ENCODE data around the gene MBTPS1.

Gene MBTPS1

DNA sequence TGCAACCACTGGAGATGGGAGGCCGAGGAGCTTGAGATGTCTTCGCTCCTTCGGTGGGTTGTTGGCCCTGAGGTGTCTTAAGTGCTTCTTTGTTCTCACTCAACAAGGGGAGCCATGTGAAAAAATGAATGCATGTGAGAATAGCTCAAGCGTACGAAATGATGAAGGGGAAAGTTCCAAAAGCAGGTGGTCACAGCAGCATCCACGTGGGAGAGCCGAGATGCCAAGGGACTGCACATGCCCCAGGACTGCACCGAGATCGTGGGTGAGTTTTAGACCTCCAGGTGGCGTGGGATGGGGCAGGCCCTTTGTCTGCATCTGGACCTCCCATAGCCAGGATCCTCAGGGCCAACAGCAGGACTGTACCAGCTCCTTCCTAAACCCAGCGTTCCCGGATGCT, 82.2 kb downstream of the MBTPS1 start:
- DNase-seq (ENCODE audit: low read depth) = no peak

DNA sequence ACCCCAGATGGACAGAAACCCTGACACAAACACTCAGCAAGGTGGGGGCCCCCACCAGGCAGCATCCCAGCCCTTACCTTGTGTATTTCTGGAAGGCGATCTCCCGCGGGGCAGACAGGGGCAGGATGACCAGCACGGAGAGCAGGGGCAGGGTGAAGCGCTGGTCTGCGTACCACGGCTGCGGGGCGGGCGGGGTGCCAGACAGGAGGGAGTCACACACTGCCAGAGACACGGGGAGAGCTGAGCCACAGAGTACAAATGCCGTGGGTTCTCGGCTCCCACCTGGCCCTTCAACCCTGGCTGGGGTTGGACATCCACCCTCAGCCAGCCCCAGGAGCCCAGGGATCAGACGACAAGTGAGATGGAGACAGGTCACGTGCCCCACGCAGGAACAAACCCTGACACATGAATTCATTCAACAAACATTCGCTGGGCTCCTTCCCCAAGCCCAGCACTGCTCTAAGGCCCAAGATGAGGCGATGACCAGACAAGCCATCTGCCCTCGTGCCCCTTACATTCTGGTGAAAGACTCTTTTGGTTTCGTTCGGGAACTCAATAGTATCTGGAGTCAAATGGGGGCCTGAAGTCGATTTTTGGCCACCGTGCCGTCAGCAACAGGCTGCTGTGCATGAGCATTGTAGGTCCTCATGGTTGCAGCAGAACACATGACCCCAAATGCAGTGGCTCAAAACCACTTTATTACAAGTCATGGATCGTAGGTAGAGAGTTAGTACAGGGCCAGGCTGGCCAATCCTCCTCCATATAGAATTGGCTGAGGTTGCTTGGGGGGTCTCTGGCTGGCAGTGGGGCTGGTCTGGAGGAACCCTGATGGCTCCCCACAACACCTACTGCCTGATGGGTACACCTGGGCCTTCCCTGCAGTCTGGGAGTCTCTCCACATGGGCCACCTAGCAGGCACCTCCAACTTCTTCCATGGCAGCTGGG, 83.2 kb downstream of the MBTPS1 start:
- DNase-seq (ENCODE audit: low read depth) = no peak

GRCh38 chr16:84032458-84033178, 84.1 kb downstream of the MBTPS1 start:
- no peak for DNase-seq (ENCODE audit: low read depth)

DNA sequence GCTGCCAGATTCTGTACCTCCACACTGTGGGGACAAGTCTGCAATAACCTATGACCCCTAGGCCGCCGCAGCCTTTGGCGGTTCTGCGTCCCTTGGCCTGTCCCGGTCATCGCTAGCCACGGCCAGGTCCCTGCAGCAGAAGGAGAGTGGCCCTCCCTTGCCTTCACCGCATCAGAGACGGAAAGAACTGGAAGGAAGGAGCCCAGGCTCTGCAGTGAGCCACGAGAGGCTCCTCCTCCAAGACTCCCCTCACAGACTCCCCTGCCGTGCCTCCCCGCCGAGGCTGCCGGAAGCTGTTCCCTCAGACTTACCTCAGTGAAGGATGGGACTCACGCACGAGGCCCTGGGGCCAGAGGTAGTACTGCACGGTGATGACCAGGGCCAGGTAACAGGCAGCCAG, 85.2 kb downstream of the MBTPS1 start:
- no peak for DNase-seq (ENCODE audit: low read depth)

DNA sequence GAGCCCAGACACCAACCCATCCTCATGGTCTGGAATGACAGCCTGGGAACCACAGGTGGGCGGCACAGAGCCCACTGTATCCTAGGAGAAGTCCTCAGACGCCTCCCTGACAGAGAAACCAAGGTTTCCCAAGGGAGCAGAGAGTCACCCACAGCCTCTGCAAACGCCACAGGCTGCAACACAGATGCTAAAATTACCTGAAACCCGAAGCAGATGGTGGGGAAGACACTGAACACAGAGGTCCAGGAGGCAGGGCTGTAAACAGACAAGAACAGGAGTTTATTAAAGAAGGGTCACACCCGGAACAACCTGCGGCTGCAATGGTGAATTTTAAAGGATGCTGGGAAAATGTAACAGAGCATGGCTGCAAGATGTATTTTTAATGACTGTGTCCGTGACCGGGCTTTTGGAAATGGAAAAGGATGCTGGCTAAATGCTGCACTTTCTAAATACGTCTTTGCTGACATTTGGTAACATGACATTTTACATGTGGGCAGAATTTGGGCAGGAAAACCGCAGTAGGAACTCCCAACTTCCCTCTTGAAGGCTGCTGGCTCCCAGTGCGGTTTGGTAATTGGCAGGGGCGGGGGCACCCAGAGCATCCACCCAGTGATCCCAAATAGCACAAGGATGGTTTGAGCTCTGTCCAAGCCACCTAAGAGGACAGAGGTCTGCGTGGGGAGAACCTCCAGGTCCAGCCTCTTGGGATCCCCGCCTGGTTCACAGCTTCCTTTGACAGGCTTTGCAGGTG, 87.3 kb downstream of the MBTPS1 start:
- no peak for DNase-seq (ENCODE audit: low read depth)

- DNase-seq (ENCODE audit: low read depth) = no peak
Observed at GRCh38 chr16:84027625-84028024, 89.1 kb downstream of the MBTPS1 start.

DNA sequence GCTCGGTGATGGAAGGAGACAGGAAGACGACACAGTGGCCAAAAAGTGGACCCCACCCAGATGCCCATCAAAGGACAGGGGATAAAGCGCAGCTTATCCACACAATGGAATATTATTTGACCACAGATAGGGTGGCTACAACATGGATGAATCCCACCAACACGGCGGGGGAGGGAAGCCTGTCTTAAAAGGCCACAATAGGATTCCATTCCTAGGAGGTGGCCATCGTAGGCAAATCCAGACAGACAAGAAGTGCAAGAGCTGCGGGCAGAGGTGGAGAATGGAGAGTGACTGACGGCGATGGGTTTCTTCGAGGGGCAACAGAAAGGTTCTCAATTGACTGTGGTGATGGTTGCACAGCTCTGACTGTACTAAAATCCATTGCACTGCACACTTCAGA, 90.1 kb downstream of the MBTPS1 start:
- no peak for DNase-seq (ENCODE audit: low read depth)

DNA sequence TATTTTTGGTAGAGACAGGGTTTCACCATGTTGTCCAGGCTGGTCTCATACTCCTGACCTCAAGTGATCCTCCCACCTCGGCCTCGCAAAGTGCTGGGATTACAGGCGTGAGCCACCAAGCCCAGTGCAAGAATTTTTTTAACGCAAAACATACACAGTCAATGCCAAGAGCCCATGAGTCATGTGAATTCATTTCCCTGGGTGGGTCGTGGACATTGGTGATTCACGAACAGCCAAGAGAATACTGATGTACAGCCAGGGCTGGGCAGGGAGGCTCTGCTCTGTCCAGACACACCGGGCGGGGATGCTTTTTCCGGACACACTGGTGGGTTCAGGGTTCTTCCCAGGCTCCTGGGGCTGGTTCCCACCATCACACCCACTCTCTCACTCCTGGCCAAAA, 91.9 kb downstream of the MBTPS1 start:
- no peak for DNase-seq (ENCODE audit: low read depth)

- no peak for DNase-seq (ENCODE audit: low read depth)
Observed at GRCh38 chr16:84022644-84023043, 94.1 kb downstream of the MBTPS1 start.

DNA sequence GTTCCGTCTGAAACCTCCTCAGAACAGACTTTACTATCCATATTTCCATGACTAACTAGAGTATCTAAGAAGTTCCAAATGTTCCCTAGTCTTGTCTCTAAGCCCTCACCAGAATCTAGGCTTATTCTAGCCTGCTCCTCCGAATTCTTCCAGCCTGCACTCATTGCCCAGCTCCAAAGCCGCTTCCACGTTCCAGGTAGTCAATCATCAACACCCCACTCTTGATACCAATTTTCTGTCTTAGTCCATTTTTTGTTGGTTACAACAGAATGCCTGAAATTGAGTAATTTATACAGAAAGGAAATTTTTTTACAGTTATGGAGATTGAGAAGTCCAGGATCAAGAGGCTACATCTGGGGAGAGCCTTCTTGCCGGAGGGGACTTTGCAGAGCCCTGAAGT, 95.3 kb downstream of the MBTPS1 start:
- DNase-seq (ENCODE audit: low read depth) = no peak

DNA sequence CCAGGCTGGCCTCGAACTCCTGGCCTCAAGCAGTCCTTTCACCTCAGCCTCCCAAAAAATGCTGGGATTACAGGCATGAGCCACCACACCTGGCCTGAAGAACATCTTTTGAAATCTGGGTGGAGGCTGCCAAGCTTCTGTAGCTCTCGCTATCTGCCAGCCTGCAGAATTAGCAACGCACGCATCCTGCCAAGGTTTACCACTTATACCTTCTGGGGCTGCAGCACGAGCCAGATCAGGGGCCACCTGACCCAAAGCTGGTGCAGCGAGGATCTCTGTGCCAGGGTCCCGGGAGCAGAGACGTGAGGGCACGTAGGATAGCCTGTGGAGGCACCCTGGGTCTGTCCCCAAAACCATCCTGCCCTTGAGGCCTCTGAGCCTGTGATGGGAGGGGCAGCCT, 96.4 kb downstream of the MBTPS1 start:
- no peak for DNase-seq (ENCODE audit: low read depth)

- DNase-seq (ENCODE audit: low read depth) = no peak
Observed at GRCh38 chr16:84018710-84019109, 98.0 kb downstream of the MBTPS1 start.

DNA sequence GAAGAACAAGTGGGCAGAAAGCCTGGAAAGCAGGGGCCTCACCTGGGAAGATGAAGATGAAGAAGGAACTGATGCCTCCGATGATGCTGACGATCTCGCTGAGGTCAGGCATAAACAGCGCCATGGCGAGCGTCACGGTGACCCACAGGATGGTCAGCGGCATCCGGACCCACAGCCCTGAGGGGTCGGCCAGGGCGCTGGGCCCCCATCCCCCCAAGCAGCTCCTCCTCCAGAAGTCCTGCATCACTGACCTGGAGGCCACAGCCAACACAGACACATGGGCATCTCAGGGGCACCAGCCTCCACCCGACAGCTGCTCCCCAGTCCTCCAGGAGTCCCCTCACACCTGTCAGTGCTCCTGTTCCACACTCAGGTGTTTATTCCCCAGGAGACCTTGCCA, 100.3 kb downstream of the MBTPS1 start:
- no peak for DNase-seq (ENCODE audit: low read depth)

DNA sequence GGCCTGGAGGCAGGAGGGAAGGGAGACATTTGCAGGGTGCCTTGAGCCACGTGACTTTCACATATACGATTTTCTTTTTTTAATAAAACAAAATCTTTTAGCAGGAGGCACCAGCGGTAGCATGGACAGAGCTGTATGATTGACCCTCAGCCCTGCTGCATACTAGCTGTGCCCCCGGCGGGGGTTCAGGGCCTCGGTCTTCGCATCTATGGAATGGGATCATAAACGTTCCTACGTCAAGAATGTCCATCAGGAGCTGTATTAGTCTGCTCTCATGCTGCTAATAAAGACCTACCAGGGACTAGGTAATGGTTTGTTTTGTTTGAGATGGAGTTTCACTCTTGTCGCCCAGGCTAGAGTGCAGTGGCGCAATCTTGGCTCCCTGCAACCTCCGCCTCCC, 101.3 kb downstream of the MBTPS1 start:
- no peak for DNase-seq (ENCODE audit: low read depth)

GRCh38 chr16:84014570-84015327, 102.0 kb downstream of the MBTPS1 start:
- no peak for DNase-seq (ENCODE audit: low read depth)

DNA sequence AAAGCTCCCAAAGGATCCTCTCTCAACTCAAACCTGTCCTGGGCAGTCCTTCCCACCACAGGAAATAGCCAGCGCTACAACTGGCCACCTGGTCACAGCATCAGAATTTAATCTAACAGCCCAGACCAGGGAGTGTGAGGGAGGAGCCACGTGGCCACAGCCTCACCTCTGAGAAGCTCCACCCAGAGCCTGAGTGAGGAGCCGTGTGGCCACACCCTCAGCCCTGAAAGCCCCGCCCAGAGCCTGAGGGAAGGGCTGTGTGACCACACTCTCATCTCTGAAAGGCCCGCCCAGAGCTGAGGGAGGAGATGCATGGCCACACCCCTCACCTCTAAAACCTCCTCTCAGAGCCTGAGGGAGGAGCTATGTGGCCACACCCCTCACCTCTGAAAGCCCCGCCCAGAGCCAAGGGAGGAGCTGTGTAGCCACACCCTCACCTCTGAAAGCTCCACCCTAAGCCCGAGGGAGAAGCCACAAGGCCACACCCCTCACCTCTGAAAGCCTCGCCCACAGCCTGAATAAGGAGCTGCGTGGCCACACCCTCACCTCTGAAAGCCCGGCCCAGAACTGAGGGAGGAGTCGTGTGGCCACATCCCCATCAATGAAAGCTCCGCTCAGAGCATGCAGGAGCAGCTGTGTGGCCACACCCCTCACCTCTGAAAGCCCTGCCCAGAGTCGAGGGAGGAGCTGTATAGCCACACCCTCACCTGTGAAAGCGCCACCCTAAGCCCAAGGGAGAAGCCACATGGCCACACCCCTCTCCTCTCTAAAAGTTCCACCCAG, 102.8 kb downstream of the MBTPS1 start:
- DNase-seq (ENCODE audit: low read depth) = no peak

GRCh38 chr16:84009282-84009681, 107.5 kb downstream of the MBTPS1 start:
- DNase-seq (ENCODE audit: low read depth) = no peak

DNA sequence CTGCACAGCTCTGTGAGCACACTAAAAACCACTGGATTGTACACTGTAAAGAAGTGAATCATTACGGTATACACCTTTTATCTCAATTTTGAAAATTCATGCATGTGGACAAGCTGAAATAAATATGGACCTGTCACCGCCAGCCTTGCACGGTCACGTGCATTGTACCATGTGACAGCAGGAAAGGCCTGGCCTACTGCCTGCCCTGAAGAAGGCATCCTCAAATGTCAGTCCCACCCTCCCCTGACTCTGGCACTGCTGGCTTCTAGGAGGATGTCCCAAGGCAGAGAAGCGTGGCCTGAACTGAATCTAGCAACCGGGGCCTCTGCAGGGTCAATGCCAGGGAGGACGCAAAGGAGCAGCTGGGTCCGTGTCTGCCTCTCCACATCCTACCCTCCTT, 108.8 kb downstream of the MBTPS1 start:
- DNase-seq (ENCODE audit: low read depth) = no peak

DNA sequence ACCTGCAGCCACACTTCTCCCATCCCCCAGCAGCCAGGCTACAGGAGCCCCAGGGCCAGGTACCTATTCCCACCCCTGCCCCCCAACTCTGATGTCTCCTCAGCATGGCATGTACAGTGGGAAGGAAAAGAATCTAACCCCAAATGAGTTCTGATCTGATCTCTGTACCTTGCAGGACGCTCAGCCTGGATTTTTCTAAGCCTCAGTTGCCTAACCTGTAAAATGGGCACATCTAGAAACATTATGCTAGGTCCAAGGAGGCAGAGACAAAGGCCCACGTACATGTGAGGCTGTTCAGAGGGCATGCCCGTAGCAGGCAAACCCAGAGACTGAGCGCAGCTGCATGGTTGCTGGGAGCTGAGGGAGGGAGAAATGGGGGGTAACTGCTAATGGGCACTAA, 109.2 kb downstream of the MBTPS1 start:
- DNase-seq (ENCODE audit: low read depth) = no peak

DNA sequence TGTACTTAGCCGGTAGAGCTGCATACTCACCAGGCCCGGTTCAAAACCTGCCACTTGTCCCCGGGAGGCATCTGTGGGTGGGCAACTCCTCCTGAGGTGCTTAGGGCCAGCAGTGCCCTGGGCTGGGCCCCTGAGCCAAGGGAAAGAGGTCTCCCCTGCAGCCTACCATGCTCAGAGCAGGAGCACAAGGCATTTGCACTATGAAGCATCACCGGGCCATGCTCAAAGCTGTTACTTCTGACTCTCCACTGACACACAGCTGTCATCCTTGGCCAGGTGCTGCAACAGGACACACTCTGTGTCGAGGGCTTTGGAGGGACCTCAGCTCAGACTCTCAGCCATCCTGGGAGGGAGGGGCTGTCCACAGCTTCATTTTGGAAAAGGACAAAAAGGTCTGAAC, 111.4 kb downstream of the MBTPS1 start:
- DNase-seq (ENCODE audit: low read depth) = no peak

DNA sequence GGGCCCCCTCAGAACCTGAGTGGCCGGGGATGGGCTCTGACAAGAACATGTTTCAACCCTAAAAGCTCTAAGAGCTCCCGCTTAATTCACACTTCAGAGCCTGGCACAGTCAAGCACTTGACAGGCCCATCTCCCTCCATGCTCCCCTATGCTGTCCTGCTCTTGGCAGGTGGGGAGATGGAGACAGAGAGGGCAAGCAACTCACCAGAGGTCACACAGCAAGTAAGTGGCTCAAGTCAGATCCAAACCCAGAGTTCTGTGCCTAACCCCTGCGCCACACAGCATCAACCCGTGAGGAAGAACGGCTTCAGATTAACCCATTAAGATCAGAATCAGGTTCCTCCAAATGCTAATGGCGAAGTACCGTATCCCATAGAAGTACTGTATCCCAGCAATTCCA, 112.3 kb downstream of the MBTPS1 start:
- DNase-seq (ENCODE audit: low read depth) = no peak
